HG03064 (cell line): ENCODE measurements around the gene DLST.

Experiments used
- ATAC-seq: cut with Tn5 transposase; IDR thresholded peaks from one replicate; pipeline ENCODE4 v1.9.1; 2021; ENCODE audit warnings: low read depth; ENCODE audit not compliant: unreplicated experiment

DLST gene

DNA sequence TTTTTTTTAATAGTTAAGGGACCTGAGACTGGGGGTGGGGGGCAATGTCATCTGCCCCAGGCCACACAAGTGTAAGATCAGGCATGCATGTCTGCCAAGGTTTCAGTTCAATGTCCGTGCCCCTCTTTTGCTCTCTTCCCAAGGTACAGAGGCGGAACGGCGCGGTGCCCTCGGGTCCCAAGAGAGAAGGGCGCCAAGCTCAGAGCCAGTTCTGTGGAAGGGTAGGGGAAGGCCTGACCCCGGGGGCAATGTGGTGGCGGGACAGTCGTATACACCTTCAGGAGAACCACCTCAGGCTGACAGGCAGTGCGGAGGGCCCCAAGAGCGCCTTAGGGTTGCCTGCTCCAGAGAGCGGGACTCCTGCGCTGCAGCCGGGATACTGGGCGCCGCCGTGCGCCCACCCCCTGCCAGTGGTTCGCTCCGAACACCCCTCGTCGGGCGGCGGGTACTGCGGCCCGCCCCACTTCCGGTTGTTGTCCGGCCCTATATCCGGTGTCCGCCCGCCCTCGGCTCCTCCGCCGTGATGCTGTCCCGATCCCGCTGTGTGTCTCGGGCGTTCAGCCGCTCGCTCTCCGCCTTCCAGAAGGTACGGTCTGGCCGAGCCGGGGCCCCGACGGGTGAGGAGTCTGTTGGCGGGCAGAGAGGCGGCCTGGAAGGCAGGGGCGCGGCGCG is at the start of gene DLST:
TSS of gene DLST (plus strand) at position 486 of the 672 bp plus-strand sequence. CDS start at position 524, 38 bp downstream.
- ATAC-seq: peak; percentile 86

DNA sequence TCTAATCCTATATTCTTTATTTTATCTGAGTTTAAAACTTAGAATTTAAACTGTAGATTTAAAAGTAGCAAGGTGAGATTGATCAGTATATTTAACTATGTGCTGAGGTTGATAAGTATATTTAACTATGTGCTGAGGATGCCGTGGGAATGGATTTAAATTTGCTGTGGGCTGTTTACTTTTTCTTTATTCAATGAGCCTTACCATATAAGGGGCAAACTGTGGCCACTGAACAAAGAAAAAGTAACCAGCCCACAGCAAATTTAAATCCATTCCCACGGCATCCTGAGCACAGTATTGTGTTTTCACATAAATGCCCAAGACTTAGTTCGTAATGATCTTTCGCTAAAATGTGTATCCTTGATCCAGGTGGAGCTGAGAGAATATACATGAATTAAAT is 48.9 kb upstream of the DLST start:
- ATAC-seq: no peak

DNA sequence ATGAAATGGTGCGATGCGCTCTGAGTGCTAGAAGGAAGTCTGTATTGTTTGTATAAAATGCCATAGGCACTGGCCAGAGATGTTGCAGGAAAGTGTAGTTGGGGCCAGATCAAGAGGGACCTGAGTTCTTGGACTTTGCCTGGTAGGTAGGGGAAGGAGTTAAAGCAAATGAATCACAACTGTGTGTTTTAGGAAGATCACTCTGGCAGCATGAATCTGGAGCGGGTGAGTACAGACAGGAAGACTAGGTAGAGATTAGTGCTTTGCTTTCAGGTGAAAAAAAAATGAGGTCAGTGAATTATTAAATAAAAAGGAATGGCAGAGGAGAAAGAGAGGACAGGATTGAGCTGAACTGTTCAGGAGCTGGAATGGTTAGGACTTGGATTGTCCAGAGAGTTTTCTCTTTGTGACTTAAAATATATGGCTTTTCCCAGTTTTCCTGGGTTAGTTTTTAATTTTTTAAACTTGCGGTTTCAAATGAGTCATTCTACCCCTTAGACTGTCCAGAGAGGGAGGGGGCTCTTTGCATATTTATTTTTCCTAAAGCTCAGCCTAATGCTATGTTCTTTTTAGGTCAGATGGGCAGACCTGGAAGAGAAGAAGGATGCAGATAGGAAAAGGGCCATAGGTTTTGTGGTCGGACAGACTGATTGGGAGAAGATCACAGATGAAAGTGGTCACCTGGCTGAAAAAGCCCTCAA is 46.9 kb upstream of the DLST start:
- ATAC-seq: no peak

DNA sequence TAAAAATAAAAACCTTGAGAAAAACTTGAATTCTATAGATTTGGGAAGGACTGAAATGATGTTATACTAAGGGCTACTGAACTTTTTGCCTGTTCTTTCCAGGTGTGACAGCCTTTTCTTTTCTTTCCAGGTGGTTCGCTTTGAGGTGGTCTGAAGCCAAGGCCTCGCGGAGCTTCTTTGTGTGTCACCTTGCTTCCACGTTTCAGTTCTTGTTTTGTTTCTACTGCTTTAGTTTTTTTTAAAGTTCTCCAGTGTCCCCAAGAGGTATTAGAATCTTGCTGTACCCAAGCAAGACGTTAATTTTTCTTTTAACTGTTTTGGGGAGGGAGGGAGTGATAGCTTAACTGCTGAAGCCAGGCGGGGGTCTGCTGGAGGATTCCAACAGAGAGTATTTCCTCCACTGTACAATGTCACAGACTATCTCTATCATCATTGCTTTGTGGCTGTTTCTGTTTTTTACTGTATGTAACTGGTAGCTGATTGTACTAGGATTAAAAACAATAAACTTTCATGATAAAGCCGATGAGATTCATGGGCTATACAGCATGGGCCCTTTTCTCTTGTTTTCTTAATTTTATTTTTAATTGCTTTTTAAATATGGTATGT is 46.0 kb upstream of the DLST start:
- no peak for ATAC-seq

DNA sequence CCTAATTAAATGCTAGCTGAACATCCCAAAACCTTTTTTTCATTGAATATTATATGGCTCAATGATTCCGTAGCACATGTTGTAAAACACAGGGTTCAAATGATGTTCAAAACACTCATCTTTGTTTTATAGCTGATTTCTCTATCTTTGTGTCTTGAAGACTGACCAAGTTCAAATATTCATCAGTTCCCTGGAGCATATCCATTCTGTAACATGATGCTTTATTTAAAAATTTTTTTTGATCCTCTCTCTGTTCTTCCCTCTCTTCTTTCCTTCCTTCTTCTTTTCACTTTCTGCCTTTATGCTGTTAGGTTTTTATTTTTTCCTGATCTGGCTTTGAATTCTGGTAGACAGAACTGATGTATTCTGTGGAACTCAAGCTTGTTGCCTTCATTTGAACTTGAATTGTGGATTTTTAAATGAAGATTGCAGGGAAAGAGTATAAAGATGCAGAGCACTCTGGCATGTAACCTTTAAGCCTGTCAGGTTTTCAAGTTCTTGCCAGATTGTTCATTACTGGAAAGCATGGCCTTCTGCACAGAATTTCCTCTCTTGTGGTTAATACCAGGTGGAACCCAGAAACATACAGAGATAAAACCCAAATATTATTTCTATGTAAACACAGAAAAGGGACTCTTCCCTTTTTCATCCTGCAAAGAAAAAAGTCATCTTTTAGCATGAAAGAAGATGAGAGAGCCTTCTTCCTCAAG is 45.3 kb upstream of the DLST start:
- ATAC-seq: no peak

DNA sequence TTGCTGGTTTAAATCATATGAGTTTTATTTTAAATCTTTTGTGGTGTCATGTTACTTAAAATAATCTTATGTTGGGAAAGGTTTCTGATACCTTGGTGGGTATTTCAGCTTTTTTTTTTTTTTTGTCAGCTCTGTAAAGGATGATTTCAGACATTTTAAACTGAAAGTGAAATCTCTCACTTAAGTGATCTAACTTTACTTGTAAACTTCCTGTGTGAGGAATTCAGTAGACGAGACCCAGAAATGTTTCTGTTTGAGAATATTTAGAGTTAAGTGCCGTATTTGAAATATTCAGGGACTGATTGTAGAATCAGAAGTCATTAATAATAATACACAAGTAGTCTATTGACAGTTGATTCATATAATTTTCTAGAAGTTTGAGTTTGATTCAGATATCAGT is 43.5 kb upstream of the DLST start:
- no peak for ATAC-seq

DNA sequence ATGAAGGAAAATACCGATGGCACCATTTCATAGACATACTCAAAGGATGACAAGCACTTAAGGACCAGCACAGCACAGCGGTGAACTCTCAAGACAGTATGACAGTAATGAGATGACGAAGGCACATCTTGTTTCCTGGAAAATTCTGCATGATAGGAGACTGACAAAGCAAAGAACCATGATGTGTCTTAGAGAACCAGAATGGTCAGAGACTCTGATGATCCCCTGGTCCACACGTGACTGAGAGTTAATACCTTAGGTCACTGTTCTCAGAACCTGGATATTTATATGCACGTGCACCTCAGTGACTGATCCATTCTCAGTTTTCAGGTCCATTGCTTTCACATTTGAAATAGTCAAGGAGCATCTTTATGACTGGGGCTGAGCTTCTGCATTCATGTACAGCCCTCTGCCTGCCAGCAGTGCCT is 41.1 kb upstream of the DLST start:
- no peak for ATAC-seq

DNA sequence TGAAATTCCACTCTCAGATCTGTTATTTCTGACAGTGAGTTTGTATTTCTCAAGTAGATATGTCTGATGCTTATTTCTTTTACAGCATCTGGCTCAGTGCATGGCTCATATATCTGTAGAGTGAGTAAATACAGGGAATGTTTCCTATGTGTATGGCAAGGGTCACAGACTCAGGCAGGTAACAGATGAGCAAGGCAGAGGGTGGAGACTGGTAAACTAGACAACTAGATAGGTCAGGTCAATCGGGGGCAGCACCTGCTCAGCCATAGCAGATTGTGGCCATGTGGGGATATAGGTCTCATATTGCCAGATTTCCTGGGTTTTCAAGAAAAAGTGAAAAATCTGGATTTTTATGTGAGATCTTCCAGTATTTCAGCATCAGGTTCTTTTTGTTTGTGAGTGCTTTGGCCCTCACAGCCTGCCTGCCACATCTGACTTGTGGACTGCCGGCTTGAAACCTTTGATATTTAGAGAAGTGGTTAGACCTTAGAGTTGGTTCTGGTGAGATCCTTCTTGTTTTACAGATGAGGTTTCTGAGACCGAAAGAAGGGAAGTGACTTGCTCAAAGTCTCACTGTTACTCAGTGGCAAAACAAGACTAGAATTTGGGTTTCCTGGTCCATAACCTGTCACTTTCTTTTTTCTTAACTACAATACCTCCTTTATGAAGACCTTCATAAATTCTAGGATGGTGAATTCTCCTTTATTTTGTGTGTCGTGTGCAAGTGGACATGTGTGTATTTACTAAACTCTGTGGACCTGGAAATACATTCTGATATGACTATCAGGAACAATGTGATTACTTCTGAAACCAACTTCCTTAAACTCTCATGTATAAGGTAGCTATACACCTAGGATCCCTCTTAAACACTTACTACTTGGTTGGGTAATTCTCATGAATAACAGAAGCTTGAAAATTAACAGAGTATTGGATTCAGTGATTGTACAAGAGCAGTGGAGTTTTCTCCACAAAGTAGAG is 40.2 kb upstream of the DLST start:
- ATAC-seq: peak; percentile 56

DNA sequence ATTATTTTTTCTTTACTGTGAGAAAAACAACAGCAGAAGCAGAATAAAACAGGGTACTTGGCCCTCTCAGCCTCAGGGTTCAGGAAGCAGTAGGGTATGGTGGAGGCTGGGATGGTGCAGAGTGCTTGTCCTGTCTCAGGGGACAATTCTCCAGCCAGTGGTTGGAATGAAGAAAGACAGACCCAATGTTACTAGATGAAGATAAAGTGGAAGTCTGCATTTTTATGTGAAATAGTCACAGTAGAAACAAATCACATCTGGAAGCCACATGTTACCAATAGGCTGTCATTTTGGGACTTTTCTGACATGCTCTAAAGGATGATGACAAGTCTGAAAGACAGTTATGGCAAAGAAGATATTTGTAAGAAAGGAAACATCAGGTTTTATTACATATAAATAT is 38.1 kb upstream of the DLST start:
- no peak for ATAC-seq

DNA sequence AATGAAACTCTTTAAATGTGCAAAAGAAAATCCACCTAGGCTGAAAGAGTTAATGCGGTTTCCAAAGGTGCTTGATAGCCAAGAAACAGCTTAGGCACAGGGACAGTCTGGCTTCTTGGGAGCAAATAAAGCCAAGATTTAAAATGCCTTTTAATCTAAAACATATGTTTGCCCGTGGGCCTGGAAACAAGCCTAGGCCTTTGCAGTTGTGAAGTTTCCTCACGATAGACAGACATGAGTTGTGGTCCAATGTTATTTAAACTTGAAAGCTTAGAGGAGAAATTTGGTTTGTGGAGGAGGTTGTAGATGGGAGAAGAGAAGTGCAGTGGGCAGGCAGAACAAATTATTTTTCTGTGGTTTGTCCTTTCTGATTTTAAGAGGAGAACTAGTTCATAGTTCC is 35.5 kb upstream of the DLST start:
- no peak for ATAC-seq

DNA sequence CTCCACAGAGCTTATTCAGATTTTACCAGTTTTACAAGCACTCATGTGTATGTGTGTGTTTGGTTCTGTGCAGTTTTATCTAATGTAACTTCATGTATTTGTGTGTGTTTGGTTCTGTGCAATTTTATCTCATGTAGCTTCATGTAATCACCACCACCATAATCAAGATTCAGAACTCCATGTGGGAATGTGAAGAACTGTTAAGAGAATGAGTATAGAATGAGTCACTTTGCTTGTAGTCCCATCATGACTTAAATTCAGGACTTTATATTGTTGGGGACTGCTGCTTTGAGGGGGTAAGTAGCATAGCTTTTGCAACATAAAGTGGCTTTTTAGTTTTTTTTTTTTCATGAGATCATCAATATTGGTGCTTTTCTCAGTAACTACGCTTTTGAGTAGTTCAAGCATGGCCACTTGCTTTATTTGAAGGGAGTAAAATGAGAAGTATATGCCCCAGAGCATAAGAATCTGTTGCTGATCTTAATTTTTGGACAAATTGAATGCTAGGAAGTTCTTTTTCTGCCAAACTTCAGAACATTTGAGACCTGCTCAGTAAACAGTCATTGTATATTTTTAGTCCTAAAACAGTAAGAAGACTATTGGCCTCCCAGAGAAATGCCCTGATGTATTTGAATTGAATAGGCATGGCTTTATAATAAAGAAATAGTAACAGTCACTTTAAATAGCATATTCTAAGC is 34.6 kb upstream of the DLST start:
- no peak for ATAC-seq

DNA sequence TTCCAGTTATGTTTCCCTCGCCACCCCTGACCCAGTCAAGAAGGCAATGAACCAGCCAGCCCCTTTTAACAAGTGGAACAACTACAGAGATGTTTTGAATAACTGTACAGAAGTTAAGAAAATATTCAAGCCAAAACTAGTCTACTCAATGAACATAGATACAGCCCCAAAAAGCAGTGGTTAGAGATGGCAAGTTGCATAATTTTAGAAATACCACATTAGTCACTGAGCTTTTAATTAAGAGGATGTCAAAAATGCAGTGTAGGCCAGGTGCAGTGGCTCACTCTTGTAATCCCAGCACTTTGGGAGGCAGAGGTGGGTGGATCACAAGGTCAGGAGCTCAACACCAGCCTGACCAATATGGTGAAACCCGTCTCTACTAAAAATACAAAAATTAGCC is 32.9 kb upstream of the DLST start:
- no peak for ATAC-seq

DNA sequence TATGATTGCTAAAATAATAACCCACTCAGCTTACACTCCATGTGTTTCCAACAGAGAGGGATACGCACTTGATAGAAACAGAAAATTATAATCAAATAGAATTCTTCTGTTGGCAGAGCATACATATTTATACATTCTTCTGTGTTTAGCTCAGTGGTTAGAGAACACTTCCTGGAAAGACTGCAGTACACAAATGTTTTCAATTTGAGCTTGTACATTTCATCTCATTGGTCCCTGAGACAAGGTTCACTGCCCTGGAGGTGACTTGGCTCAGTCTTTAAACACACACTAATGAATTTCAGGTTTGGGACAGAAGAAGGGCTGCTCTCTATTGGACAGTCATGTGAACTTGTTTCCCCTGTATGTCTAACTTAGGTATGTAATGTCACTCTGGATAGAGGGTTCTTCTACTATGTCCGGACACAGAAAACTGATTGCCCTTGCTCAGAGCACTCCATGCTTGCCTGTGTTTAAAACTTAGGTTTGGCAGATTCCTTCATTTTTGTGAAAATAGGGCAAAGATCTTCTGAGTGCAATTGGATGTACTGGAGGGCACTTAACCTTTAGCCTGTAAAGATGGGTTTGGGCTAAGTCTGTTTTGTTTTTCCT is 28.7 kb upstream of the DLST start:
- ATAC-seq: no peak

DNA sequence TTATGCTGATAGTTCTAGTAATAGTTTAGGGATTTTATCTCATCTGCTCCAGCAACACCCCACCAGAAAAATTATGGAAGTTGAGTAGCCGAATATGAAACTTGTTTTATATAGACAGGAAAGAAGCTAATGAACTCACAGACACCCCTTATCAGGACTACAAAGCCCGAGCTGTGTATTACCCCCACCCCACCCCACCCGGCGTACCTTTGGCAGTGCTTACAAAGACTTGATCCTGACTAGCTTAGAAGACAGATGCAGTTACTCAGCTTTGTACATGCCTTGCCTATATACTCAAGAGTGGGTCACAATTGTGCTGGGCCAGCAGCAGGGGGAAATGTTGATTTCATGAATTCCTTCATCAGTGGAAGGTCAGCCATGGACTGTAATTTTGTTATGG is 28.1 kb upstream of the DLST start:
- ATAC-seq: no peak

DNA sequence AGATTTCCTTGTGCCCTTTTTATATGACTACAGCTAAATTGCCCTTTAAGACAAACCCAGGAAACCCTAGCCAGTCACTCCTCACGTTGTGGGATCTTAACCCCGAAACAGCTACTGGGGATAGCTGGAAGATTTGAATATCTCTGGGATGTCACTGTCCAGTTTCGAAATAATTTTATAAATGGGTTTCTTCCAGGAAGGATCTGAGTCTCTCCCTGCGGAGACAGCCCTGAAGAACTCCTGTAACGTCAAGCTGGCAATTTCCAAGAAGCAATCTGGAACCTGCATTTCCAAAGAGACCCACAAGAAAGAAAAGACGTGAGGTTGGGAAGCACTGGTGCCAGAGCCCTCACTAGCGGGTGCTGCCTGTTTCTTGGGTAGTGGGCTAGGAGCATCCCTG is 26.7 kb upstream of the DLST start:
- ATAC-seq: no peak

DNA sequence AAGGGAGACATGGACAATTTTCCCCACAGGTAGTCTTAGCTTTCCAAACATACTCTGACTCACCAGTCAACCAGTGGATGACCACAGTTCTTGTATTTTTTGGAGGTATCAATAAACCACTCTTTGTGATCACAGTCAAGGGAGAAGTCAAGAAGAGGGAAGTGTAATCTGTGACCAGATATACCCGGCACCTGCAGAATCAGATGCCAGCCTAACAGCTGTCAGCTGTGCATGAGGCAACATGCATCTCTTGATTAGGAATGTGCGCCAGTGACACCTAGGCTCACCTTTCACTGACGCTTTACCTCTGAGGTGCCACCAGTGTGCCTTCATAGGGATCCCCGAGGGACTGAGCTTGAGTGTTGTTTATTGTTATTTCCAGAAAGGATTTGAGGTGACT is 25.8 kb upstream of the DLST start:
- no peak for ATAC-seq

DNA sequence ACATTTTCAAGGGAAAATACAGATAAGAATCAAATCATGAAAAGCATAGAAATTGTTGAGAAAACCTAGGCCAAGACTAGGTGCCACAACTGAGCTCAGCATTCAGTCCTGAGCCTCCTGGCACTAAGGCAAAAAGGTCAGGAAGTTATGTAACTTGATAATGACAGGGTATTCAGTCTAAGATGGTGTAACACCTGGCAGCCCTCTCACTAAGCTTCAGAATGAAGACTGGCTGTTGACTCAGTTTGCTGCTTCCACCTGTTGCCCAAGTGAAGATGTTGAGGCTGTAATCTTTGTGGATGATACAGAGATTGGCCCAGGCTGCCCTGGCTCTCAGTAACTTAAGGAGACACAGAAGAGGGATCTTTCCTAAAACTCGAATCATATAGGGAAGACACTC is 25.4 kb upstream of the DLST start:
- no peak for ATAC-seq

DNA sequence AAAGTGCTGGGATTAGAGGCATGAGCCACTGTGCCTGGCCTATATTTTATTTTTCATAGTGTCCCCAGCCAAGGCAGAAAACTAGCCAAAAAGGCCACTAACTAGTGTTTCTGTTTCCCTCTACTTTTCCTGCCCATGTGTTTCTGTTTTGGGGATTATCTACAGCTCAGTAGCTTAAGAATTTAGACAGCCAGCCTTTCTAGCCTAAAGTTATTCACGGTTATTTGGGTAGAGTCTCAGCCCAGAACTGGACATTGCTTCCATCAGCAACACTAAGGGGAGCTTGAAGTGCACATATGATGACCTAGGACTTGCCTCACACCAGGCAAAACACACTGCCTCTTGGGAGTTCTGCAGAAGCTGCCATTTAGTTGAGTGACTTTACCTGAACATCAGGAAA is 23.7 kb upstream of the DLST start:
- ATAC-seq: no peak
